Amygdala (tissue), 56 donors: ENCODE results near the gene MBTPS2.

Experiments
- DNase-seq, 56 donors: peaks; one replicate each; lab custom pipeline; 2025; lab: John Stamatoyannopoulos, UW

Gene MBTPS2

DNA sequence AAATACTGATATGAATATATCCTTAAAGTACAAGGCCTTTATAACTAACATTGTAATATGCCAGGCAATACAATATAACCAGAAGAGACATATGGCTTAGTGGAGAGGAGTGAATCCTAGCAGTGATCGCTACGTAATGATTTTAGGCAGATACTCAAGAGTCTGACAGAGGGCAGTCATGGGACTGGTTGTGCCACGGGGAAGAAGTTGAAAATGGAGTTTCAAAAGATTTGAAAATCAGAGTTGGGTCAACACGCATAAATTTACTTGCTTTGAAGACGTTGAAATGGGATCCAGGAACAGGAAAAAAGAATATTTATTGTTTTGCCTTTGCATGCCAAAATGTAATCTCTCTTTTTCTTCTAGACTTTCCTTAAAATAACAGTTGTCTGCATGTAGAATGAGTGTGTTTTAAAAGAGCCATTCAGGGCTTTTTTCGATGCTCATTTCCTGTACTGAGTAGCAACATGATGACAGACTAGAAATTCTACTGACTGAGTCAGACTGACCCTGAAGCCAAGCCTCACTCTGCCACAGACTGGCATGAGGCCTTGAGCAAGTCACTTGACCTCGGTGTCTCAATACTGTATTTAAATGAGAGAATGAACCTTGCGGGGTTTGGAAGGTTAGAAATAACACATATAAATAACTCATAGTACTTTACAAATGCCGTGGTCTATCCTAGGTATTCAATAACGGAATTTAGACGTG lies 93.0 kb downstream of the MBTPS2 start:
- DNase-seq: no peak

DNA sequence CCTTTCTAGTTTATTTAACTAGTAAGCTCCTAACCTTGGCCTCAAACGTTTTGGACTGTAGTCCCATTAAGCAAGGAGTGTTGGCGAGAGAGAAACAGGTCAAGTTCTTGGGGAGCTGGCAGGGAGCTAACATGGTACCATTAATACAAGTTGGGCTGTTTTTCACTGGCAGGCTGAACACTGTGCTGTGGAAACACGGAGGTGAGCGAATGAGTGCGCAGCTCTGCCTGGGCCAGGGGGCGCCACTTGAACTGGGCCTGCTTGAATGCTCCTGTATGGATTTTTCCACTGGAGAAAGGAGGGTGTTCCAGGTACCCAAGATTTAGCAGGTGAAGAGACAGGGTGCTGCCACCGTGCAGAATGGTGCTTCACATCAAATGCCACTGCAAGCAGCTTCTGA lies 93.7 kb downstream of the MBTPS2 start:
- no peak for DNase-seq

DNA sequence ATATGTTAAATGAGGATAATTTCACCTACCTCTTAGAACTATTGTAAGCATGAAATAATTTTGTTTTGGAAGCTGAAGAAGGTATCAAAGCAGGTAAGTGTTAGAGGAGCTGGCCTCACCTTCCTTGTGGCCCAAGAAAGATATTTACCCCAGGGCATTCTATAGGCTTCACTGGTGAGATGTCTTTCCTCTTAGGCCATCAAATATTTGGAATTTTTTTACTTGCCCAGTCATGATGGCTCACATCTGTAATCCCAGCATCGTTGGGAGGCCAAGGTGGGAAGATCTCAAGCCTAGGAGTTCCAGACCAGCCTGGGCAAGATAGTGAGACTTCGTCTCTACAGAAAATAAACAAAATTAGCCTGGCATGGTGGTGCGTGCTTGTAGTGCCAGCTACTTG lies 95.0 kb downstream of the MBTPS2 start:
- DNase-seq: no peak
